Measurements from ENCODE around the gene RFX2.
A peak's percentile ranks its signal among the peaks of the same experiment; 100 is the strongest.

DNA sequence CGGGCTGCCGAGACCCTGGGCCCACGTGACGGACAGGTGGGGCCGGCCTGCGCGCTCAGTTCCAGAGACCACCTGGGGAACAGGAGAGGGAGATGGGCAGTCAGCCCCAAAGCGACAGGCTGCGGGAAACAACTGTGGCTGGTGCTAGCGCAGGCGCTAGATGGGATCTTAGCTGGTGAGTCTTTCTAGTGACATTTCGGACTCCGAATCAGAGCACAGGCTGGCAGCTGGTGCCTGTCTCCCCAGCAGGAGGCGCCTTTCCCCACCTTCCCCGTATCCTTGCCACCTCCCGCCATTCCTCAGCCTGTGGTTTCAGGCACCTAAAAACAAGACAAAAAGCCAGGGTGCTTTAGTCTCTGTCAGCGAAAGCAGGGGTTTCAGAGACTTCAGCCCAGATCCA, 112.9 kb downstream of the RFX2 start:
- TF ChIP-seq, protein P1, sequence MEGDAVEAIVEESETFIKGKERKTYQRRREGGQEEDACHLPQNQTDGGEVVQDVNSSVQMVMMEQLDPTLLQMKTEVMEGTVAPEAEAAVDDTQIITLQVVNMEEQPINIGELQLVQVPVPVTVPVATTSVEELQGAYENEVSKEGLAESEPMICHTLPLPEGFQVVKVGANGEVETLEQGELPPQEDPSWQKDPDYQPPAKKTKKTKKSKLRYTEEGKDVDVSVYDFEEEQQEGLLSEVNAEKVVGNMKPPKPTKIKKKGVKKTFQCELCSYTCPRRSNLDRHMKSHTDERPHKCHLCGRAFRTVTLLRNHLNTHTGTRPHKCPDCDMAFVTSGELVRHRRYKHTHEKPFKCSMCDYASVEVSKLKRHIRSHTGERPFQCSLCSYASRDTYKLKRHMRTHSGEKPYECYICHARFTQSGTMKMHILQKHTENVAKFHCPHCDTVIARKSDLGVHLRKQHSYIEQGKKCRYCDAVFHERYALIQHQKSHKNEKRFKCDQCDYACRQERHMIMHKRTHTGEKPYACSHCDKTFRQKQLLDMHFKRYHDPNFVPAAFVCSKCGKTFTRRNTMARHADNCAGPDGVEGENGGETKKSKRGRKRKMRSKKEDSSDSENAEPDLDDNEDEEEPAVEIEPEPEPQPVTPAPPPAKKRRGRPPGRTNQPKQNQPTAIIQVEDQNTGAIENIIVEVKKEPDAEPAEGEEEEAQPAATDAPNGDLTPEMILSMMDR (IDR thresholded peaks at IDR 0.05; ENCODE audit: insufficient read depth, low read depth, low read length): peak; percentile 3
- no peak for TF ChIP-seq EZH2 (IDR thresholded peaks at IDR 0.05; ENCODE audit: insufficient read depth, low read length)
